HEK293 (cell line): Measurements from ENCODE around the gene DOK7.

ENCODE experiments used
- YY1 ChIP-seq: fragments of 450-650 bp; formaldehyde crosslinking; IDR thresholded peaks from 2 replicates; pipeline ENCODE4 v1.5.1; 2018; ENCODE audit warnings: missing biosample characterization, missing genetic modification characterization
- ZNF169 ChIP-seq: fragments of 450-650 bp; formaldehyde crosslinking; IDR thresholded peaks from 2 replicates; pipeline ENCODE4 v1.5.1; 2016; ENCODE audit warnings: missing biosample characterization, missing genetic modification characterization
- ZNF530 ChIP-seq: fragments of 450-650 bp; formaldehyde crosslinking; IDR thresholded peaks from 2 replicates; pipeline ENCODE4 v1.5.1; 2016; ENCODE audit warnings: low read depth, missing biosample characterization, missing genetic modification characterization
- ZNF560 ChIP-seq: fragments of 450-650 bp; formaldehyde crosslinking; IDR thresholded peaks from 2 replicates; pipeline ENCODE4 v1.5.1; 2017; ENCODE audit warnings: missing biosample characterization, missing genetic modification characterization, borderline replicate concordance
- TF ChIP-seq, protein P1 (sequence below): fragments of 450-650 bp; formaldehyde crosslinking; IDR thresholded peaks from 2 replicates; pipeline ENCODE4 v1.5.1; 2016; ENCODE audit warnings: missing biosample characterization, missing genetic modification characterization
- TF ChIP-seq, protein P2 (sequence below): fragments of 450-650 bp; formaldehyde crosslinking; IDR thresholded peaks from 2 replicates; pipeline ENCODE4 v1.5.1; 2016; ENCODE audit warnings: missing biosample characterization, missing genetic modification characterization, low read depth

DNA sequence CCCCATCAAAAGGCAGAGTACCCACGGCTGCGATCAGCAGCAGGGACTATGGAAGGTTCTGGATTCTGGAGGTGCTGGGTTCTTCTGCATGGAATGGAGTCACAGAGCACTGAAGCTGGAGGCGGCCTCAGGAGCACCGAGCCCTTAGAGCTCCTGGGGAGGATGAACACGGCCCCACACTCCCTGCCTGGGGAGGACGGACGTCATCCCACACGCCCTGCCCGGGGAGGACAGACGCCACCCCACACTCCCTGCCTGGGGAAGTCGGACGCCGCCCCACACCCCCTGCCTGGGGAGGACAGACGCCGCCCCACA lies 59.2 kb downstream of the DOK7 start:
- TF ChIP-seq ZNF530 (tag by site-specific recombination): no peak
- no peak for TF ChIP-seq YY1 (tag by site-specific recombination)
- TF ChIP-seq, protein P1, sequence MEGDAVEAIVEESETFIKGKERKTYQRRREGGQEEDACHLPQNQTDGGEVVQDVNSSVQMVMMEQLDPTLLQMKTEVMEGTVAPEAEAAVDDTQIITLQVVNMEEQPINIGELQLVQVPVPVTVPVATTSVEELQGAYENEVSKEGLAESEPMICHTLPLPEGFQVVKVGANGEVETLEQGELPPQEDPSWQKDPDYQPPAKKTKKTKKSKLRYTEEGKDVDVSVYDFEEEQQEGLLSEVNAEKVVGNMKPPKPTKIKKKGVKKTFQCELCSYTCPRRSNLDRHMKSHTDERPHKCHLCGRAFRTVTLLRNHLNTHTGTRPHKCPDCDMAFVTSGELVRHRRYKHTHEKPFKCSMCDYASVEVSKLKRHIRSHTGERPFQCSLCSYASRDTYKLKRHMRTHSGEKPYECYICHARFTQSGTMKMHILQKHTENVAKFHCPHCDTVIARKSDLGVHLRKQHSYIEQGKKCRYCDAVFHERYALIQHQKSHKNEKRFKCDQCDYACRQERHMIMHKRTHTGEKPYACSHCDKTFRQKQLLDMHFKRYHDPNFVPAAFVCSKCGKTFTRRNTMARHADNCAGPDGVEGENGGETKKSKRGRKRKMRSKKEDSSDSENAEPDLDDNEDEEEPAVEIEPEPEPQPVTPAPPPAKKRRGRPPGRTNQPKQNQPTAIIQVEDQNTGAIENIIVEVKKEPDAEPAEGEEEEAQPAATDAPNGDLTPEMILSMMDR (tag by site-specific recombination): no peak
- TF ChIP-seq ZNF560 (tag by site-specific recombination): no peak
- TF ChIP-seq ZNF169: no peak
- TF ChIP-seq, protein P2, sequence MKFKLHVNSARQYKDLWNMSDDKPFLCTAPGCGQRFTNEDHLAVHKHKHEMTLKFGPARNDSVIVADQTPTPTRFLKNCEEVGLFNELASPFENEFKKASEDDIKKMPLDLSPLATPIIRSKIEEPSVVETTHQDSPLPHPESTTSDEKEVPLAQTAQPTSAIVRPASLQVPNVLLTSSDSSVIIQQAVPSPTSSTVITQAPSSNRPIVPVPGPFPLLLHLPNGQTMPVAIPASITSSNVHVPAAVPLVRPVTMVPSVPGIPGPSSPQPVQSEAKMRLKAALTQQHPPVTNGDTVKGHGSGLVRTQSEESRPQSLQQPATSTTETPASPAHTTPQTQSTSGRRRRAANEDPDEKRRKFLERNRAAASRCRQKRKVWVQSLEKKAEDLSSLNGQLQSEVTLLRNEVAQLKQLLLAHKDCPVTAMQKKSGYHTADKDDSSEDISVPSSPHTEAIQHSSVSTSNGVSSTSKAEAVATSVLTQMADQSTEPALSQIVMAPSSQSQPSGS: no peak
